ENCODE results near the gene KCNAB1. TPM values are rescaled to one million over a fixed set of nuclear protein-coding genes. Genes with fewer than 3 reads are reported as not detected.

Gene KCNAB1
- total RNA-seq, 2 experiments from 2014 or later = not detected

DNA sequence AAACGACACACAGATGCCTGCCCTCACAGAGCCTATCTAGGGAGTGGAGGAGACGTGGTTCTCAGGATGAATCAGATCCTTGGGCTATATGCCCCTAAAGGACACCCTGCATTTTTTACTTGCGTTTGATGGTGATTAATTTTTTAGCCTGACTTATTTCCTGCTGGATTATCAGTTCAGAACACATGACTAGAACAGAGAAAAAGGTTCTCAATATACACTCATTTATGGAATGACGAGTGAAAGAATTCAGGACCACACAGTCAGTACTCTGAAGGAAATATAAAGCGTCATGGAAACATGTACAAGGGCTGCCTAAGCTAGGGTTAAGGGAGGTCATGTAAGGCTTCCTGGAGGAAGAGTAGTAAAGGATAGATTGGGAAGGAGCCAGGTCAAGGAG lies 312.8 kb downstream of the KCNAB1 start:
- CTCF ChIA-PET (ENCODE audit: unreplicated experiment) = no interaction called here
- no TSS peak for BruUV-seq (replicated peaks)

DNA sequence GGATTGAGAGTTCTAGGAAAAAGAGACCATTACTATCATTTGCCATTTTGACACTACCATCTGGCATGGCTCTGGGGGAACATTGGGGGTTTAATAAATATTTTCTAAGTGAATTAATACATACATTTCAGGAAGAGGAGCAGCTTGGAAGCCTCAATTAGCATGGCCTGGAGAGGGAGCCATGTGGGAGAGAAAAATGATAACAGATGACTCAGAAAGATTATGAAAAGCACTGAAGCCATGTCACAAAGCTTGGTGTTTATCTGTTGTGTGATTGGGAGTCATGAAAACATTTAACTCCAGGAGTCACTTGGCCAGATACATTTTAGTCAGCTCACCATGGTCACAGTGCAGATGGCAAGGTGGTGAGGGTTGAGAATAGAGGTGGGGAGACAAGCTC lies 313.5 kb downstream of the KCNAB1 start:
- POLR2A ChIA-PET = no interaction called here

More for the DNA sequence above, 312.8 kb downstream of the KCNAB1 start:
- POLR2A ChIA-PET = no interaction called here
- no peak for DNase-seq (ENCODE audit: low spot score)
- no peaks in the 10 kb centered on the region for H4K20me1 ChIP-seq (ENCODE audit: insufficient read depth, low read length)
- intact Hi-C loops (cut with micrococcal nuclease; ENCODE audit: unreplicated experiment) = no loop called here
- H3K27ac ChIP-seq (ENCODE audit: low read depth, low read length, poor library complexity, severe bottlenecking) = no peak overlapping the region
- no peaks in the 10 kb centered on the region for H3K9me2 ChIP-seq (ENCODE audit: insufficient read depth, low read length)
- H3K4me2 ChIP-seq (ENCODE audit: low read length) = no peak overlapping the region
- H3K36me3 ChIP-seq (ENCODE audit: insufficient read depth, low read length) = no peaks in the 10 kb centered on the region
- TF ChIP-seq, protein P1, sequence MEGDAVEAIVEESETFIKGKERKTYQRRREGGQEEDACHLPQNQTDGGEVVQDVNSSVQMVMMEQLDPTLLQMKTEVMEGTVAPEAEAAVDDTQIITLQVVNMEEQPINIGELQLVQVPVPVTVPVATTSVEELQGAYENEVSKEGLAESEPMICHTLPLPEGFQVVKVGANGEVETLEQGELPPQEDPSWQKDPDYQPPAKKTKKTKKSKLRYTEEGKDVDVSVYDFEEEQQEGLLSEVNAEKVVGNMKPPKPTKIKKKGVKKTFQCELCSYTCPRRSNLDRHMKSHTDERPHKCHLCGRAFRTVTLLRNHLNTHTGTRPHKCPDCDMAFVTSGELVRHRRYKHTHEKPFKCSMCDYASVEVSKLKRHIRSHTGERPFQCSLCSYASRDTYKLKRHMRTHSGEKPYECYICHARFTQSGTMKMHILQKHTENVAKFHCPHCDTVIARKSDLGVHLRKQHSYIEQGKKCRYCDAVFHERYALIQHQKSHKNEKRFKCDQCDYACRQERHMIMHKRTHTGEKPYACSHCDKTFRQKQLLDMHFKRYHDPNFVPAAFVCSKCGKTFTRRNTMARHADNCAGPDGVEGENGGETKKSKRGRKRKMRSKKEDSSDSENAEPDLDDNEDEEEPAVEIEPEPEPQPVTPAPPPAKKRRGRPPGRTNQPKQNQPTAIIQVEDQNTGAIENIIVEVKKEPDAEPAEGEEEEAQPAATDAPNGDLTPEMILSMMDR (conservative IDR thresholded peaks at IDR 0.05; ENCODE audit: low read length) = no peak
- no peak for TF ChIP-seq EZH2phosphoT487 (IDR thresholded peaks at IDR 0.05; ENCODE audit: borderline replicate concordance, low read depth, low read length)
- H3K9me3 ChIP-seq (ENCODE audit: low read length) = no peaks in the 10 kb centered on the region
- no peak overlapping the region for H3K4me3 ChIP-seq (ENCODE audit: low read depth, low read length, poor library complexity, severe bottlenecking)
- H2AFZ ChIP-seq (ENCODE audit: low read length) = no peak overlapping the region
- no peaks in the 10 kb centered on the region for H3K79me2 ChIP-seq (ENCODE audit: insufficient read depth, low read depth, low read length)
- no peaks in the 10 kb centered on the region for H3K4me1 ChIP-seq (ENCODE audit: insufficient read depth, low read length, poor library complexity, severe bottlenecking)

DNA sequence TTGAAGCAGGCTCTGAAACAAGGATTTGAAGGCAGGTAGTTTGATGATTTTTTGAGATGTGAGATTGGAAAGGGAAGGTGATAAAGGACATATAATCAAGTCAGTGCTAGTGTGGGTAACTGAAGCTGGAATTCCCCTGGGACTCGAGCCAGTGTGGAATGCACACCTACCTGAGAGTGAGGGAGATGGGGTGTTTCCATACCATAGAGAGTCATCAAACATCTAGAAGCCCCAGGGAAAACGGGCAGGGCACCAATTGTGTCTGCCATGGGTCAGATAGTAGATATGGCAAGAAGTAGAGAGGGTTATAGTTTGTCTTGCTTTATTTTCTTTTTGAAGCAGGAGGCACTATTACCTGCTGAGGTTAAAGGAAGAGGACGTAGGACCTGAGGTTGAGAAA lies 314.5 kb downstream of the KCNAB1 start:
- Histone ChIP-seq H3K4me2 (ENCODE audit: low read length) (no peak overlapping the region), H2AFZ (ENCODE audit: low read length) (no peak overlapping the region), H3K36me3 (ENCODE audit: insufficient read depth, low read length) (no peaks in the 10 kb centered on the region), H3K4me1 (ENCODE audit: insufficient read depth, low read length, poor library complexity, severe bottlenecking) (no peaks in the 10 kb centered on the region), H3K27ac (ENCODE audit: low read depth, low read length, poor library complexity, severe bottlenecking) (no peak overlapping the region), H3K9me2 (ENCODE audit: insufficient read depth, low read length) (no peaks in the 10 kb centered on the region), H3K79me2 (ENCODE audit: insufficient read depth, low read depth, low read length) (no peaks in the 10 kb centered on the region), H4K20me1 (ENCODE audit: insufficient read depth, low read length) (no peaks in the 10 kb centered on the region), H3K9me3 (ENCODE audit: low read length) (no peaks in the 10 kb centered on the region), H3K4me3 (ENCODE audit: low read depth, low read length, poor library complexity, severe bottlenecking) (no peak overlapping the region)
- intact Hi-C loops (cut with micrococcal nuclease; ENCODE audit: unreplicated experiment) = no loop called here
- POLR2A ChIA-PET = no interaction called here
- CTCF ChIA-PET (ENCODE audit: unreplicated experiment) = no interaction called here
- no peak for TF ChIP-seq EZH2phosphoT487 (IDR thresholded peaks at IDR 0.05; ENCODE audit: borderline replicate concordance, low read depth, low read length)
- TF ChIP-seq, protein P1 (conservative IDR thresholded peaks at IDR 0.05; ENCODE audit: low read length) = no peak
- no TSS peak for BruUV-seq (replicated peaks)
- DNase-seq (ENCODE audit: low spot score) = no peak

More for the DNA sequence above, 313.5 kb downstream of the KCNAB1 start:
- H3K27ac ChIP-seq (ENCODE audit: low read depth, low read length, poor library complexity, severe bottlenecking) = no peak overlapping the region
- no TSS peak for BruUV-seq (replicated peaks)
- no peak overlapping the region for H3K4me3 ChIP-seq (ENCODE audit: low read depth, low read length, poor library complexity, severe bottlenecking)
- no peak for DNase-seq (ENCODE audit: low spot score)
- TF ChIP-seq EZH2phosphoT487 (IDR thresholded peaks at IDR 0.05; ENCODE audit: borderline replicate concordance, low read depth, low read length) = no peak
- TF ChIP-seq, protein P1 (conservative IDR thresholded peaks at IDR 0.05; ENCODE audit: low read length) = no peak
- H3K4me2 ChIP-seq (ENCODE audit: low read length) = no peak overlapping the region
- no peak overlapping the region for H2AFZ ChIP-seq (ENCODE audit: low read length)
- no peaks in the 10 kb centered on the region for H3K4me1 ChIP-seq (ENCODE audit: insufficient read depth, low read length, poor library complexity, severe bottlenecking)
- CTCF ChIA-PET (ENCODE audit: unreplicated experiment) = no interaction called here
- H3K79me2 ChIP-seq (ENCODE audit: insufficient read depth, low read depth, low read length) = no peaks in the 10 kb centered on the region
- no peaks in the 10 kb centered on the region for H3K36me3 ChIP-seq (ENCODE audit: insufficient read depth, low read length)
- no peaks in the 10 kb centered on the region for H3K9me3 ChIP-seq (ENCODE audit: low read length)
- H3K9me2 ChIP-seq (ENCODE audit: insufficient read depth, low read length) = no peaks in the 10 kb centered on the region
- intact Hi-C loops (cut with micrococcal nuclease; ENCODE audit: unreplicated experiment) = no loop called here
- H4K20me1 ChIP-seq (ENCODE audit: insufficient read depth, low read length) = no peaks in the 10 kb centered on the region

Measured in OCI-LY7 (cell line).